Measurements from ENCODE around the gene GID8. TPM values are rescaled to one million over a fixed set of nuclear protein-coding genes. Genes with fewer than 3 reads are reported as not detected.

GID8 gene
- total RNA-seq, 2 experiments from 2014 or later = 39.6 to 46.1 TPM

GRCh38 chr20:62914970-62915457 lies 22.9 kb upstream of the GID8 start:
- ATAC-seq (ENCODE audit: poor library complexity) = peak; percentile 25

DNA sequence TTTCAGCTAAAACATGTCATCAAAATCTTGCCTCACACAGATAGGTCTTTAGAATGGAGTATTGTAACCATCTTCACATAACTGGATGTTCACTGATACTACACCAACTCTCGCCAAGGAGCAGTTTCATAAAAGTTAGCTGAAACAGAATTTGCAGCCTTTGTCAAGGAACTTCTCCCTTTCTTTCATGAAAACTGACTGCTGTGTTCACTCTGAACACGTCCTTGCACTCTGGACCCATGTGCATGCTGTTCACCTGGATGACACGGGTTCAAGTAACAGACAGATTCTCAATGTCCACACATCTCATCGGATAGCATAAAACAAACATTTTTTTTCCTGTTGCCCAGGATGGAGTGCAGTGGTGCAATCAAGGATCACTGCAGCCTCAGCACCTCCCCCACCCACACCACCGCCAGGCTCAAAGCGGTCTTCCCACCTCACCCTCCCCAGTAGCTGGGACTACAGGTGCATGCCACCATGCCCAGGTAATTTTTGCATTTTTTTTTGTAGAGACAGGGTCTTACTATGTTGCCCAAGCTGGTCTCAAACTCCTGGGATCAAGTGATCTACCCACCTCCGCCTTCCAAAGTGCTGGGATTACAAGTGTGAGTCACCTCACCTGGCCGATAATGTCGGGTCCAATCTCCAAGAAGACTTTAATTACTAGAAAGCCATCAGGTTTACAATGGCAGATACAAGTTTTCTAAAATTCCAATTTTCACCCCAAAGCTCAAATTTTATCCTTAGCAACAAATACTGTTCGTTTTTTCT lies 21.1 kb upstream of the GID8 start:
- POLR2A ChIA-PET = interaction anchor here (0.6 to 4.7 kb wide), 4 partner anchors 10 to 526 kb away, joined by 3 to 28 read pairs (median 10); partner anchors contain the start of genes DIDO1 and GID8

More at GRCh38 chr20:62914970-62915457, 22.9 kb upstream of the GID8 start:
- POLR2A ChIA-PET = interaction anchor here (1.3 to 2.2 kb wide), 2 partner anchors 10 to 12 kb away, joined by 3 to 6 read pairs; no protein-coding TSS in a partner anchor
- Mint-ChIP-seq H3K4me3 (peak overlapping the region; percentile 72), H3K36me3 (ENCODE audit: low read depth) (peaks cover 44% of the 10 kb centered on the region), H3K27ac (peak overlapping the region; percentile 80), H3K4me1 (ENCODE audit: low read depth) (peaks cover 88% of the 10 kb centered on the region), H3K9me3 (no peaks in the 10 kb centered on the region), H3K27me3 (no peaks in the 10 kb centered on the region)
- DNase-seq = peak in 3 of 14 experiments; percentile 23 to 62 (median 55)
- Histone ChIP-seq H3K27me3 (ENCODE audit: control insufficient read depth in 1 of 2, insufficient read depth in 2 of 2, low read length in 2 of 2) (no peaks in the 10 kb centered on the region), H3K4me1 (ENCODE audit: insufficient read depth, low read length) (peaks cover 63% of the 10 kb centered on the region), H3K36me3 (ENCODE audit: insufficient read depth, low read length) (peaks cover 39% of the 10 kb centered on the region), H3K9me3 (ENCODE audit: control insufficient read depth in 1 of 2, insufficient read depth in 1 of 2, low read length in 2 of 2) (no peaks in the 10 kb centered on the region), H3K27ac (ENCODE audit: low read depth in 1 of 2, low read length in 2 of 2) (no peak overlapping the region), H3K4me3 (ENCODE audit: low read length) (no peak overlapping the region)
- CTCF ChIA-PET = interaction anchor here (1.5 to 3.0 kb wide), 3 partner anchors 7 to 89 kb away, joined by 3 to 15 read pairs (median 15); no protein-coding TSS in a partner anchor
- intact Hi-C loops (cut with DNase I, micrococcal nuclease) = no loop called here
- TF ChIP-seq, protein P1, sequence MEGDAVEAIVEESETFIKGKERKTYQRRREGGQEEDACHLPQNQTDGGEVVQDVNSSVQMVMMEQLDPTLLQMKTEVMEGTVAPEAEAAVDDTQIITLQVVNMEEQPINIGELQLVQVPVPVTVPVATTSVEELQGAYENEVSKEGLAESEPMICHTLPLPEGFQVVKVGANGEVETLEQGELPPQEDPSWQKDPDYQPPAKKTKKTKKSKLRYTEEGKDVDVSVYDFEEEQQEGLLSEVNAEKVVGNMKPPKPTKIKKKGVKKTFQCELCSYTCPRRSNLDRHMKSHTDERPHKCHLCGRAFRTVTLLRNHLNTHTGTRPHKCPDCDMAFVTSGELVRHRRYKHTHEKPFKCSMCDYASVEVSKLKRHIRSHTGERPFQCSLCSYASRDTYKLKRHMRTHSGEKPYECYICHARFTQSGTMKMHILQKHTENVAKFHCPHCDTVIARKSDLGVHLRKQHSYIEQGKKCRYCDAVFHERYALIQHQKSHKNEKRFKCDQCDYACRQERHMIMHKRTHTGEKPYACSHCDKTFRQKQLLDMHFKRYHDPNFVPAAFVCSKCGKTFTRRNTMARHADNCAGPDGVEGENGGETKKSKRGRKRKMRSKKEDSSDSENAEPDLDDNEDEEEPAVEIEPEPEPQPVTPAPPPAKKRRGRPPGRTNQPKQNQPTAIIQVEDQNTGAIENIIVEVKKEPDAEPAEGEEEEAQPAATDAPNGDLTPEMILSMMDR (IDR thresholded peaks at IDR 0.05) = no peak

DNA sequence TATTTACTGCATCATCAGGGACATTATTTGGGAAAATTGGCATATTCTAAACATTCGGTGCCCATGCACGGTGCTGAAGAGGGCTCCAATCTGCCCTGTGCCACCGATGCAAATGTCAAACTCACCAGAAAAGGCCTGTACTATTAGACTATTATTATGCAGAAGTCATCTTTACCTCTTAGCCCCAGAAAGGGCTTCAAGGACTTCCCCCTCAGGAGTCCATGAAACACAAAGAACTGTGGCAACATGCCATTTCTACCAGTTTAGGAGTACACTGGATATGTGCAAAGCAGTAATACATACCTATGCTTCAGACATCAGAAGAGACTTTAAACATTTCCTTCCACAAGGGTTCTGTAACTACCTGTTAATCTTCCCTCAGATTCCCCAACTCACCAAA lies 20.2 kb upstream of the GID8 start:
- Mint-ChIP-seq H3K4me3 (peak overlapping the region; percentile 85), H3K27me3 (no peaks in the 10 kb centered on the region), H3K4me1 (ENCODE audit: low read depth) (peaks cover 93% of the 10 kb centered on the region), H3K9me3 (no peaks in the 10 kb centered on the region), H3K27ac (peak overlapping the region; percentile 82), H3K36me3 (ENCODE audit: low read depth) (peaks cover 20% of the 10 kb centered on the region)
- Histone ChIP-seq H3K27ac (ENCODE audit: low read depth in 1 of 2, low read length in 2 of 2) (peak overlapping the region in 1 of 2 donors; percentile 66), H3K4me1 (ENCODE audit: insufficient read depth, low read length) (peaks cover 81% of the 10 kb centered on the region), H3K36me3 (ENCODE audit: insufficient read depth, low read length) (peaks cover 14% of the 10 kb centered on the region), H3K9me3 (ENCODE audit: control insufficient read depth in 1 of 2, insufficient read depth in 1 of 2, low read length in 2 of 2) (no peaks in the 10 kb centered on the region), H3K27me3 (ENCODE audit: control insufficient read depth in 1 of 2, insufficient read depth in 2 of 2, low read length in 2 of 2) (no peaks in the 10 kb centered on the region), H3K4me3 (ENCODE audit: low read length) (peak overlapping the region; percentile 34)
- intact Hi-C loops (cut with DNase I, micrococcal nuclease) = loop anchor here in 1 of 2 experiments (1.0 to 2.0 kb wide), 2 partner anchors 17 to 19 kb away; no protein-coding TSS in a partner anchor
- ATAC-seq (ENCODE audit: poor library complexity) = no peak
- TF ChIP-seq, protein P1 (IDR thresholded peaks at IDR 0.05) = no peak
- ChIA-PET CTCF (interaction anchor here (1.5 to 5.3 kb wide), 4 partner anchors 10 to 19 kb away, joined by 4 to 38 read pairs (median 12); no protein-coding TSS in a partner anchor), POLR2A (interaction anchor here (1.0 to 5.6 kb wide), 8 partner anchors 9 to 60 kb away, joined by 3 to 40 read pairs (median 10); partner anchors contain the start of genes DIDO1, GID8 and TCFL5)
- DNase-seq = no peak

More for the DNA sequence above, 21.1 kb upstream of the GID8 start:
- Mint-ChIP-seq H3K9me3 (no peaks in the 10 kb centered on the region), H3K4me1 (ENCODE audit: low read depth) (peaks cover 88% of the 10 kb centered on the region), H3K27ac (peak overlapping the region; percentile 82), H3K36me3 (ENCODE audit: low read depth) (peaks cover 28% of the 10 kb centered on the region), H3K4me3 (peak overlapping the region; percentile 85), H3K27me3 (no peaks in the 10 kb centered on the region)
- DNase-seq = no peak
- Histone ChIP-seq H3K27ac (ENCODE audit: low read depth in 1 of 2, low read length in 2 of 2) (peak overlapping the region in 1 of 2 donors; percentile 66), H3K4me1 (ENCODE audit: insufficient read depth, low read length) (peaks cover 76% of the 10 kb centered on the region), H3K36me3 (ENCODE audit: insufficient read depth, low read length) (peaks cover 20% of the 10 kb centered on the region), H3K9me3 (ENCODE audit: control insufficient read depth in 1 of 2, insufficient read depth in 1 of 2, low read length in 2 of 2) (no peaks in the 10 kb centered on the region), H3K4me3 (ENCODE audit: low read length) (no peak overlapping the region), H3K27me3 (ENCODE audit: control insufficient read depth in 1 of 2, insufficient read depth in 2 of 2, low read length in 2 of 2) (no peaks in the 10 kb centered on the region)
- no peak for ATAC-seq (ENCODE audit: poor library complexity)
- intact Hi-C loops (cut with DNase I, micrococcal nuclease) = no loop called here
- TF ChIP-seq, protein P1 (IDR thresholded peaks at IDR 0.05) = no peak
- CTCF ChIA-PET = interaction anchor here (1.9 to 3.0 kb wide), 4 partner anchors 8 to 16 kb away, joined by 4 to 15 read pairs (median 10); no protein-coding TSS in a partner anchor

All from CD4-positive, alpha-beta T cell (primary cell).